A549 treated with AZD9567 at 1 μM for 4 hours (cell line): ENCODE results near the gene CPSF3. TPM values are rescaled to one million over a fixed set of nuclear protein-coding genes. Genes with fewer than 3 reads are reported as not detected.

Experiments
- total RNA-seq: library from RNA; stranded (reverse); fragments of 200-300 nt; extraction: Qiagen RNA extraction; gene quantifications from 5 replicates; pipeline ENCODE4 v1.2.3, GENCODE V29; 2022; ENCODE audit not compliant: insufficient read depth

Gene CPSF3
- 46.2 to 93.0 TPM (median 49.8 TPM) in 5 replicates for total RNA-seq

DNA sequence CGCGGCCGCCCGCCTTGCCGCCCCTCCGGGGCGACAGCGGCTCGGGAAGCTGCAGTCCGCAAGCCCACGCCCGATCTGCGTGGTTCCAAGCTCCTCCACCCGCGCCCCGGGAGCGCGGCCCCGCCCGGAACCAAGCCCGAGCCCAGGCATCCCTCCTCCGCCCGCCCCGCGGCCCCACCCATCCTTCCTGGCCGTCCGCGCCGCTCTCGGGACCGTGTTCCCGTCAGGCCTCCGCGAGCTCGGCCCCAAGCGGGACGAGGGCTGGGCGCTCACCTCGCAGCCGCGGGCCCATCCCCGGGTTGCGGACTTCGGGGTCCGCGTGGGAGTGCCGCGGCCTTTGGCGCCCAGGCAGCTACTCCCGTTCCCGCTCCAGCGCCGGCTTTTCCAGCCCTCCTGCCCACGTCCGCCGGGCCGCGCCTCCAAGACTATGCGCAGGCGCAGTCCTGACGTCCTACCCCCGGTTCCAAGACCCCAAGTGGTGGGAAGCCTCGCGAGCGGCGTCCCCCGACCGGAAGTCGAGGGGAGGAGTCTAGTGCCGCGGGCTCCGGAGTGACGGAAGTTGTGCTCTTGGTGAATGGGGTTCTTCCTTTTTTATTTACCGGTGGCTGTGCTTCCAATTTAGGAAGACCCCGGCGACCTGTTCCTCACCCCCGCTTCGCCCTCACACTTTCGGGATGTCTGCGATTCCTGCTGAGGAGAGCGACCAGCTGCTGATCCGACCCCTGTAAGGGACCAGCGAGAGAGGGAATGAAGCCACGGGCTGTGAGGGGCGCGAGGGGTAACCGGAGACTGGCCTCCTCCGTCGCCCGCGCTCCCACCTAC, at the start of gene CPSF3, which contains the start of gene ITGB1BP1:
Gene CPSF3 (plus strand): TSS at position 555 of the 822 bp plus-strand sequence. CDS start 120 bp downstream, at position 675.
Gene ITGB1BP1 (minus strand): TSS at position 429 of the 822 bp plus-strand sequence. CDS start 4,831 bp downstream, outside the sequence.

DNA sequence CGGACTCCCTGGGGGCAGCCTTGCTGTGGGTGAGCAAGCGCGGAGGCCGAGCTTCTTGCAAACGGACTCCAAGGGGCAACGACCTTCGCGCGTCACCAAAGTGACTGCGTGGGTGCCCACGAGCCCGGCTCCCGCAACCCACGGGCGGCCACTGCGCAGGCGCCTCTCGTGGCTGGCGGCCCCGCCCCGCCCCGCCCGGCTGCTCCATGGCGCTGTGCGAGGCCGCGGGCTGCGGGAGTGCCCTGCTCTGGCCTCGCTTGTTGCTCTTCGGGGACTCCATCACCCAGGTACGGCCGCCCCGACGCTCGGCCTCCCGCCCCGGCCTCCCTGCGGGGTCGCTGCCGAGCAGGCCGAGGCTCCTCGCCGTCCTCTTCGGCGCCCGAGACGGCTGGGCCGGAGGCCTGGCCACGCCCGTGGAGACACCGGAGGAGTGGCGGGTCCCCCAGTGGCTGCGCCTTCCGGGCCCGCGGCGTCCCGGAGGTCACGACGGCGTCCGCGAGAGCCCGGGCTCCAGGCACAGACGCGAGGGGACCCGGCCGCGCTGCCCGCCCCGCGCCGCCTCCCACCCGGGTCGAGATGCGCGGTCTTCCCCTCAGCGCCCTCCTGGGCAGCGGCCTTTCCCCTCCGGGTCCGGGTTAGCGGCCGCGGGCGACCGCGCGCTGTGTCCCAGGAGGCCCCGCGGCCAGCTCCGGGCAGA, 51.1 kb downstream of the CPSF3 start, which contains the start of gene IAH1:
Gene IAH1 (plus strand): TSS at position 191 of the 697 bp plus-strand sequence. CDS start 16 bp downstream, at position 207.

Other genes starting within 250 kb of the CPSF3 start
- 36.3 to 53.6 TPM (median 47.5 TPM) in 5 replicates for gene ASAP2, start 216.8 kb upstream of the CPSF3 start, total RNA-seq
- 163 to 195 TPM (median 176 TPM) in 5 replicates for gene ITGB1BP1, start 126 bp upstream of the CPSF3 start, total RNA-seq
- gene IAH1, start 50.9 kb downstream of the CPSF3 start, total RNA-seq = 75.8 to 109 TPM (median 99.4 TPM) in 5 replicates
- 25.5 to 32.0 TPM (median 28.5 TPM) in 5 replicates for gene ADAM17, start 132.2 kb downstream of the CPSF3 start, total RNA-seq
- 860 to 1,031 TPM (median 952 TPM) in 5 replicates for gene YWHAQ, start 207.3 kb downstream of the CPSF3 start, total RNA-seq